B cell (primary cell): ENCODE results near the gene FCN2. TPM values are rescaled to one million over a fixed set of nuclear protein-coding genes. Genes with fewer than 3 reads are reported as not detected.

Source experiments
- ATAC-seq: fragments of 200-7000 bp; cut with Tn5 transposase; one replicate; pipeline ENCODE4 v1.10.0; 2021; ENCODE audit warnings: low read depth, mild to moderate bottlenecking, moderate number of reproducible peaks, moderate library complexity
- CTCF ChIA-PET: fragments of 350-600 bp; sonication (Branson Sonifier 250); formaldehyde crosslinking; loops from one replicate; lab custom pipeline; 2021; ENCODE audit warnings: antibody characterized with exemption, inconsistent platforms; lab: Charles Lee
- POLR2A ChIA-PET: fragments of 350-600 bp; sonication (Branson Sonifier 250); formaldehyde crosslinking; loops from one replicate; lab custom pipeline; 2021; ENCODE audit warnings: antibody characterized with exemption; lab: Charles Lee
- DNase-seq: peaks from one replicate; pipeline ENCODE4 v3.0.0; 2013
- H2AFZ ChIP-seq: 2 replicates; pipeline ENCODE4 v1.6.1; 2012; ENCODE audit warnings: mild to moderate bottlenecking, low read depth, low read length; ENCODE audit not compliant: insufficient read depth, poor library complexity, severe bottlenecking
- H3K27ac ChIP-seq, 2 donors: 1 replicate in 1 of 2; 2 replicates in 1 of 2; pipeline ENCODE4 v1.5.1; 2012 to 2013; ENCODE audit warnings: low read length in 2 of 2, mild to moderate bottlenecking in 2 of 2, moderate library complexity in 1 of 2
- H3K27me3 ChIP-seq, 4 experiments: fragments of 200-600 bp in 1 of 4; sonication (generic) in 1 of 4; replicated peaks in 1 of 4; 1 replicate in 2 of 4; 2 replicates in 2 of 4; pipeline versions ENCODE4 v1.6.1 to v1.7.0; 2013 to 2016; ENCODE audit warnings: low read length in 3 of 4, mild to moderate bottlenecking in 2 of 4, mixed read lengths in 1 of 4, moderate library complexity in 1 of 4; ENCODE audit not compliant: insufficient read depth in 4 of 4, control insufficient read depth in 3 of 4; ENCODE audit errors: control extremely low read depth in 1 of 4
- H3K36me3 ChIP-seq, 2 experiments: replicated peaks in 1 of 2; 1 replicate in 1 of 2; 2 replicates in 1 of 2; pipeline versions ENCODE4 v1.6.1 to v1.7.1; 2013; ENCODE audit warnings: low read length in 1 of 2; ENCODE audit not compliant: insufficient read depth in 2 of 2, control insufficient read depth in 1 of 2; ENCODE audit errors: control extremely low read depth in 1 of 2, extremely low read depth in 1 of 2
- H3K4me1 ChIP-seq, 2 donors: fragments of 200-600 bp in 1 of 2; sonication (generic) in 1 of 2; 1 replicate in 1 of 2; 2 replicates in 1 of 2; pipeline versions ENCODE4 v1.5.1 to v1.6.1; 2013 to 2017; ENCODE audit warnings: low read length in 2 of 2; ENCODE audit not compliant: control insufficient read depth in 2 of 2, insufficient read depth in 2 of 2
- H3K4me2 ChIP-seq: replicated peaks from 2 replicates; pipeline ENCODE3; 2012; ENCODE audit warnings: mild to moderate bottlenecking, low read depth, low read length; ENCODE audit not compliant: poor library complexity, severe bottlenecking
- H3K4me3 ChIP-seq, 5 experiments: fragments of 200-600 bp in 1 of 5; sonication (generic) in 1 of 5; 1 replicate in 3 of 5; 2 replicates in 2 of 5; pipeline versions ENCODE4 v1.5.1 to v1.7.0; 2011 to 2016; ENCODE audit warnings: low read length in 4 of 5, mild to moderate bottlenecking in 4 of 5, low read depth in 2 of 5, control low read depth in 1 of 5, moderate library complexity in 1 of 5; ENCODE audit not compliant: insufficient read depth in 1 of 5; ENCODE audit errors: control extremely low read depth in 1 of 5, extremely low read depth in 1 of 5
- H3K79me2 ChIP-seq: fragments of 200-600 bp; sonication (generic); one replicate; pipeline ENCODE4 v1.6.0; 2016; ENCODE audit warnings: low read length; ENCODE audit not compliant: control insufficient read depth, insufficient read depth
- H3K9ac ChIP-seq: fragments of 200-600 bp; sonication (generic); 2 replicates; pipeline ENCODE4 v1.6.1; 2017; ENCODE audit warnings: mild to moderate bottlenecking, low read length, moderate library complexity
- H3K9me3 ChIP-seq, 3 donors: one replicate each; pipeline versions ENCODE4 v1.6.1 to v1.7.1; 2013; ENCODE audit warnings: low read length in 2 of 3; ENCODE audit not compliant: control insufficient read depth in 2 of 3, insufficient read depth in 1 of 3; ENCODE audit errors: control extremely low read depth in 1 of 3
- H4K20me1 ChIP-seq: 2 replicates; pipeline ENCODE4 v1.6.0; 2012; ENCODE audit warnings: mild to moderate bottlenecking, low read length; ENCODE audit not compliant: insufficient read depth, control insufficient read depth, poor library complexity, severe bottlenecking
- H3K27ac Mint-ChIP-seq: one replicate; pipeline ENCODE4 v1.8.0; 2021; ENCODE audit warnings: mixed read lengths
- H3K27me3 Mint-ChIP-seq: one replicate; pipeline ENCODE4 v1.8.0; 2021; ENCODE audit warnings: mixed read lengths
- H3K4me1 Mint-ChIP-seq: one replicate; pipeline ENCODE4 v1.8.0; 2021; ENCODE audit warnings: mixed read lengths
- H3K4me3 Mint-ChIP-seq: one replicate; pipeline ENCODE4 v1.8.0; 2021; ENCODE audit warnings: mixed read lengths
- H3K9me3 Mint-ChIP-seq: one replicate; pipeline ENCODE4 v1.8.0; 2022; ENCODE audit warnings: mixed read lengths; ENCODE audit not compliant: insufficient read depth
- CTCF ChIP-seq: fragments of 200-600 bp; IDR thresholded peaks from one replicate; pipeline ENCODE4 v1.8.0; 2022; ENCODE audit warnings: antibody characterized with exemption, mild to moderate bottlenecking
- EZH2 ChIP-seq: IDR thresholded peaks from 2 replicates; pipeline ENCODE4 v1.6.1; 2012; ENCODE audit warnings: borderline replicate concordance, low read depth, mild to moderate bottlenecking, moderate library complexity, low read length; ENCODE audit not compliant: insufficient read depth, poor library complexity, severe bottlenecking
- WGBS: methylation state at CpG from one replicate; pipeline ENCODE4 v1.1.5; 2013; ENCODE audit warnings: missing lambda C conversion rate; ENCODE audit not compliant: insufficient coverage; 5-methylcytosine and 5-hydroxymethylcytosine counted together
- intact Hi-C: fragments of 100-400 bp; cut with micrococcal nuclease; formaldehyde crosslinking; loops from one replicate; pipeline ENCODE4 v1.10.0; 2022
- polyA plus RNA-seq: library from polyadenylated mRNA; depleted of rRNA; stranded (reverse); fragments of >200 nt; gene quantifications from 2 replicates; pipeline ENCODE4 v1.2.3, GENCODE V29; 2012
- total RNA-seq, 2 donors: library from RNA; stranded (reverse); fragments of 120-200 nt in 1 of 2; gene quantifications; 1 replicate in 1 of 2; 2 replicates in 1 of 2; pipeline versions ENCODE4 v1.2.3 to v1.2.4, GENCODE V29; 2013 to 2022

The FCN2 gene
- total and polyA plus RNA-seq, 2 donors (not counting 1 experiment from before 2014, with no cell fraction given), result not detected

GRCh38 chr9:134884492-134884891, 3.9 kb downstream of the FCN2 start:
- no peak for TF ChIP-seq EZH2
- TF ChIP-seq CTCF, result no peak
- H4K20me1 ChIP-seq, result no peaks in the 10 kb centered on the region
- Mint-ChIP-seq H3K27ac (no peak overlapping the region), H3K4me3 (no peak overlapping the region), H3K27me3 (peaks cover 17% of the 10 kb centered on the region), H3K4me1 (peaks cover 2% of the 10 kb centered on the region), H3K9me3 (no peaks in the 10 kb centered on the region)
- H3K4me3 ChIP-seq, result no peak overlapping the region
- no peak overlapping the region for H3K4me2 ChIP-seq
- H3K4me1 ChIP-seq, result peaks cover 0 to 4% of the 10 kb centered on the region in 2 donors
- no peak overlapping the region for H3K9ac ChIP-seq
- WGBS, result 88% methylated on average over 8 of the region's 8 CpGs
- no peak for DNase-seq
- H2AFZ ChIP-seq, result no peak overlapping the region
- ChIA-PET POLR2A (no interaction called here), CTCF (no interaction called here)
- no peaks in the 10 kb centered on the region for H3K79me2 ChIP-seq
- H3K27me3 ChIP-seq, result peaks cover 0 to 27% (median 5%) of the 10 kb centered on the region in 4 experiments
- intact Hi-C loops, result no loop called here
- H3K9me3 ChIP-seq, result no peaks in the 10 kb centered on the region
- no peak overlapping the region for H3K27ac ChIP-seq
- H3K36me3 ChIP-seq, result no peaks in the 10 kb centered on the region
- no peak for ATAC-seq

GRCh38 chr9:134885001-134885678, 4.5 kb downstream of the FCN2 start:
- no peak for ATAC-seq
- no peak overlapping the region for H2AFZ ChIP-seq
- no peak overlapping the region for H3K4me3 ChIP-seq
- H3K9ac ChIP-seq, result no peak overlapping the region
- H3K4me1 Mint-ChIP-seq, result peaks cover 2% of the 10 kb centered on the region
- H3K4me3 Mint-ChIP-seq, result no peak overlapping the region
- no peak for TF ChIP-seq CTCF
- no peak for TF ChIP-seq EZH2
- H3K79me2 ChIP-seq, result no peaks in the 10 kb centered on the region
- CTCF ChIA-PET, result no interaction called here
- DNase-seq, result no peak
- WGBS, result 93% methylated on average over 18 of the region's 22 CpGs
- peaks cover 14% of the 10 kb centered on the region for H3K27me3 Mint-ChIP-seq
- peaks cover 0 to 4% of the 10 kb centered on the region in 2 donors for H3K4me1 ChIP-seq
- no peaks in the 10 kb centered on the region for H4K20me1 ChIP-seq
- no peak overlapping the region for H3K27ac Mint-ChIP-seq
- intact Hi-C loops, result no loop called here
- no peaks in the 10 kb centered on the region for H3K9me3 ChIP-seq
- no peaks in the 10 kb centered on the region for H3K36me3 ChIP-seq
- no peak overlapping the region for H3K4me2 ChIP-seq
- H3K9me3 Mint-ChIP-seq, result no peaks in the 10 kb centered on the region
- H3K27me3 ChIP-seq, result peaks cover 0 to 27% (median 5%) of the 10 kb centered on the region in 4 experiments
- H3K27ac ChIP-seq, result no peak overlapping the region
- POLR2A ChIA-PET, result no interaction called here
